ENCODE measurements around the gene STRN.

GRCh38 chr2:36993841-36994620, 27.7 kb upstream of the STRN start:
- TF ChIP-seq CTCF (IDR thresholded peaks at IDR 0.05) (no peak), POLR2A (IDR thresholded peaks at IDR 0.05) (no peak)

Measured in prostate gland (tissue), 2 donors.